Measurements from ENCODE around the gene UNKL.

The UNKL gene

DNA sequence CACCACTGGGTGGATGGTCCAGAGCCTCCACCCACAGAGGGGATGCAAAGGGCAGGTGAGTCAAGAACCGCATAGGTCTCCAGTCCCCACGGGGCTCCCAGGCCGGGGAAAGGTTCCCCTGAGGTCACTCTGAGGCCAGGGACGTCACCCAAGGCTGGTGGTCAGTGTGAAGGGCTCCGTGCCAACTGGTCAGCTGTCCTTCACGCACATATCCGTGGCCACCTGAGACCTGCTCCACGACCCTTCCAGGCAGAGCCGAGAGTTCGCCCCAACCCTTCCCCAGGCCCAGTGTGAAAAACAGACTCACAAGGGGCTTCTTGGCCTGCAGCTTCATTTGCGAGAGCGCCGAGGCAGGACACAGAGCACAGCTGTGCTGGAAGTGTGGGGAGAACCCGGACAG, 65.6 kb downstream of the UNKL start:
- intact Hi-C loops (cut with DNase I; ENCODE audit: low total_unique reads), result no loop called here
- DNase-seq, result no peak
- no peak for TF ChIP-seq CTCF (IDR thresholded peaks at IDR 0.05)
- Histone ChIP-seq H3K4me1 (peaks cover 0 to 33% (median 25%) of the 10 kb centered on the region in 4 donors), H3K27me3 (no peaks in the 10 kb centered on the region), H3K9me3 (no peaks in the 10 kb centered on the region), H3K36me3 (peaks cover 19 to 45% (median 25%) of the 10 kb centered on the region in 3 donors), H3K27ac (no peak overlapping the region), H3K4me3 (no peak overlapping the region)

DNA sequence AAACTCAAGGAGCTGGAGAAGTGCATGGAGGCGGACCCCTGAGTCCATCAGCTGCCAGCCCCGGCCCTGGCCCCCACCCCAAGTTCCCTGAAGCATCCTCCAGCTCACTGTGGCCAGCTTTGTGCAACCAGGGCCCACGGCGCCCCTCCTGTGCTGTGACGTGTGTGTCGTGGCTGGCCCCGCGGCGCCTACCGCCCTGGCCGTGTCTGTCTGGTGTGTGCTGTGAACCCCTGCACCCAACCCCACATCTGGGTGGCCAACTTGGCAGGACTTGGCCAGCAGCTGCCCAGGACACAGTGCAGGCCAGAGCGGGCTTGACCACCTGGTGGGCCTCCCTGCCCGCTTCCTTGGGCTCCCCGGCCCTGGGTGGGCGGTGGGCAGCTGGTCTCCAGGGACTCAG, 66.1 kb downstream of the UNKL start:
- no peaks in the 10 kb centered on the region for H3K9me3 ChIP-seq
- H3K27ac ChIP-seq, result no peak overlapping the region
- no peak for DNase-seq
- no peak overlapping the region for H3K4me3 ChIP-seq
- intact Hi-C loops (cut with DNase I; ENCODE audit: low total_unique reads), result no loop called here
- TF ChIP-seq CTCF (IDR thresholded peaks at IDR 0.05), result no peak
- H3K36me3 ChIP-seq, result peaks cover 19 to 45% (median 25%) of the 10 kb centered on the region in 3 donors
- H3K27me3 ChIP-seq, result no peaks in the 10 kb centered on the region
- peaks cover 0 to 28% (median 27%) of the 10 kb centered on the region in 4 donors for H3K4me1 ChIP-seq

GRCh38 chr16:1347962-1348361, 66.5 kb downstream of the UNKL start:
- Histone ChIP-seq H3K9me3 (no peaks in the 10 kb centered on the region), H3K27me3 (no peaks in the 10 kb centered on the region), H3K4me3 (no peak overlapping the region), H3K27ac (no peak overlapping the region), H3K4me1 (peaks cover 0 to 29% (median 27%) of the 10 kb centered on the region in 4 donors), H3K36me3 (peaks cover 19 to 45% (median 25%) of the 10 kb centered on the region in 3 donors)
- intact Hi-C loops (cut with DNase I; ENCODE audit: low total_unique reads), result no loop called here
- no peak for TF ChIP-seq CTCF (IDR thresholded peaks at IDR 0.05)
- DNase-seq, result no peak

GRCh38 chr16:1347286-1347855, 67.1 kb downstream of the UNKL start:
- H3K4me1 ChIP-seq, result peaks cover 0 to 28% (median 27%) of the 10 kb centered on the region in 4 donors
- no peak overlapping the region for H3K4me3 ChIP-seq
- peaks cover 19 to 45% (median 25%) of the 10 kb centered on the region in 3 donors for H3K36me3 ChIP-seq
- no peak for TF ChIP-seq CTCF (IDR thresholded peaks at IDR 0.05)
- H3K27ac ChIP-seq, result no peak overlapping the region
- peaks cover 0 to 2% of the 10 kb centered on the region in 2 donors for H3K27me3 ChIP-seq
- intact Hi-C loops (cut with DNase I; ENCODE audit: low total_unique reads), result no loop called here
- DNase-seq, result no peak
- no peaks in the 10 kb centered on the region for H3K9me3 ChIP-seq

DNA sequence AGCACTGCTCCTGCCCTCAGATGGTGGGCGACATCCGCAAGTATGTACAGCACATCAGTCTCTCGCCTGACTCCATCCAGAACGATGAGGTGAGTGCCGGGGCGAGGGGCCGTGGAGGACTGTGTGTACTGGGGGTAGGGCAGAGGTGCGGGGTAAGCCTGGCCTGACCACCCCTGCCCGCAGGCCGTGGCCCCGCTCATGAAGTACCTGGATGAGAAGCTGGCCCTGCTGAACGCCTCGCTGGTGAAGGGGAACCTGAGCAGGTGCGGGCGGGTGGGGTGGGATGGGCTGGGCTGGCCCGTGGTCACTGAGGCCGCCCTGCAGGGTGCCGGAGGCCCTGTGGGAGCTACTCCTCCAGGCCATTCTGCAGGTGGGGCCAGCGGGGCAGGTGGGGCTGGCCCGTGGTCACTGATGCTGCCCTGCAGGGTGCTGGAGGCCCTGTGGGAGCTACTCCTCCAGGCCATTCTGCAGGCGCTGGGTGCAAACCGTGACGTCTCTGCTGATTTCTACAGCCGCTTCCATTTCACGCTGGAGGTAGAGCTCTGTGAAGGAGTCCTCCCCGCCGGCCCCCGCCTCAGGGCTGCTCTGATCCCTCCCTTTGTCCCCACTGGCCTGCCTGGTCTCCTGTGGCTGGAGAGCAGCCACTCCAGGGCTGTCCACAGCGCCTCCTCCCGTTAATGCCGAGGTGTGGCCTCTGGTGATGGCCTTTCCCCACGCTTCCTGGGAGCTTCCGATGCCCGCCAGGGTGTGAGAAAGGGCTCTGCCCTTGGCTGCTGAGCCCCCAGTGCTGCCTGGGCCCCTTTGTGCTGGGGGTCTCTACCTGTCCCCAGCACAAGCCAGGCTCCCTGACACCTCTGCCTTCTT, 67.8 kb downstream of the UNKL start:
- peaks cover 19 to 45% (median 25%) of the 10 kb centered on the region in 3 donors for H3K36me3 ChIP-seq
- peaks cover 0 to 3% of the 10 kb centered on the region in 2 donors for H3K27me3 ChIP-seq
- DNase-seq, result no peak
- peaks cover 0 to 27% (median 24%) of the 10 kb centered on the region in 4 donors for H3K4me1 ChIP-seq
- no peak overlapping the region for H3K4me3 ChIP-seq
- no peak overlapping the region for H3K27ac ChIP-seq
- no peak for TF ChIP-seq CTCF (IDR thresholded peaks at IDR 0.05)
- intact Hi-C loops (cut with DNase I; ENCODE audit: low total_unique reads), result no loop called here
- H3K9me3 ChIP-seq, result no peaks in the 10 kb centered on the region
